Measurements from ENCODE around the gene PAX8.
"Not testable (repeated sequence)": the region's sequence is repeated elsewhere in the genome, so short reads cannot be mapped to it uniquely, and the experiment has no call there.

The PAX8 gene

GRCh38 chr2:113288117-113288673 is 9.5 kb upstream of the PAX8 start:
- DNase-seq = not testable (repeated sequence)

GRCh38 chr2:113285816-113286215 is 7.1 kb upstream of the PAX8 start:
- no peak for DNase-seq

GRCh38 chr2:113284999-113285398 is 6.3 kb upstream of the PAX8 start:
- not testable (repeated sequence) for DNase-seq

GRCh38 chr2:113284476-113284875 is 5.8 kb upstream of the PAX8 start:
- no peak for DNase-seq

- DNase-seq = no peak
Observed at GRCh38 chr2:113283704-113284284, 5.1 kb upstream of the PAX8 start.

- DNase-seq = no peak
Observed at GRCh38 chr2:113282747-113283533, 4.2 kb upstream of the PAX8 start.

GRCh38 chr2:113281910-113282746 is 3.4 kb upstream of the PAX8 start:
- DNase-seq = no peak

GRCh38 chr2:113278073-113278741 is 514 bp downstream of the PAX8 start:
- no peak for DNase-seq

- DNase-seq = no peak
Observed at GRCh38 chr2:113277474-113278072, 1.1 kb downstream of the PAX8 start.

- no peak for DNase-seq
Observed at GRCh38 chr2:113276761-113277425, 1.8 kb downstream of the PAX8 start.

- no peak for DNase-seq
Observed at GRCh38 chr2:113276216-113276760, 2.4 kb downstream of the PAX8 start.

GRCh38 chr2:113275556-113276215 is 3.0 kb downstream of the PAX8 start:
- DNase-seq = no peak

GRCh38 chr2:113274432-113274831 is 4.3 kb downstream of the PAX8 start:
- no peak for DNase-seq

- no peak for DNase-seq
Observed at GRCh38 chr2:113273981-113274380, 4.7 kb downstream of the PAX8 start.

- no peak for DNase-seq
Observed at GRCh38 chr2:113273027-113273551, 5.6 kb downstream of the PAX8 start.

- DNase-seq = no peak
Observed at GRCh38 chr2:113272477-113272876, 6.2 kb downstream of the PAX8 start.

- no peak for DNase-seq
Observed at GRCh38 chr2:113268621-113269360, 9.9 kb downstream of the PAX8 start.

- no peak for DNase-seq
Observed at GRCh38 chr2:113266431-113266830, 12.3 kb downstream of the PAX8 start.

- DNase-seq = no peak
Observed at GRCh38 chr2:113264713-113265403, 13.9 kb downstream of the PAX8 start.

All from NCI-H2029 (cell line).